Measurements from ENCODE around the gene TSPAN17.

TSPAN17 gene

DNA sequence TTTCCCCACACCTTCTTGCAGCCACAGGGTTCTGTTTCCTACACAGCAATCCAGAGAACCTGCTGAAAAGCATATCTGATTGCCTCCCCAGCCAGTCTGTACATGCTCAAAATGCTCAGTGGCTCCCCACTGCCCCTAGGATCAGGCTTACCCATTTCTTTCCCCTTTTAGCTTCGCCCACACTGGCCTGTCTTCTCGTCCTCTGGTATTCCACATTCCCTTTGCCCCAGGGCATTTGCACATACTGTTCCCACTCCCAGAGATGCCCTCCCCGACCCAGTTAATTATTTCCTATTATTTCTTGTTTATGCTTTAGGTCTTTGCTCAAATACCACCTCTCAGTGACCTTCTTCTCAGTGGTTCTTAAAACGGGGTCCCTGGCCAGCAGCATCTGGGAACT lies 6.7 kb upstream of the TSPAN17 start:
- no peak for DNase-seq (ENCODE audit: low read depth in 2 of 2)

DNA sequence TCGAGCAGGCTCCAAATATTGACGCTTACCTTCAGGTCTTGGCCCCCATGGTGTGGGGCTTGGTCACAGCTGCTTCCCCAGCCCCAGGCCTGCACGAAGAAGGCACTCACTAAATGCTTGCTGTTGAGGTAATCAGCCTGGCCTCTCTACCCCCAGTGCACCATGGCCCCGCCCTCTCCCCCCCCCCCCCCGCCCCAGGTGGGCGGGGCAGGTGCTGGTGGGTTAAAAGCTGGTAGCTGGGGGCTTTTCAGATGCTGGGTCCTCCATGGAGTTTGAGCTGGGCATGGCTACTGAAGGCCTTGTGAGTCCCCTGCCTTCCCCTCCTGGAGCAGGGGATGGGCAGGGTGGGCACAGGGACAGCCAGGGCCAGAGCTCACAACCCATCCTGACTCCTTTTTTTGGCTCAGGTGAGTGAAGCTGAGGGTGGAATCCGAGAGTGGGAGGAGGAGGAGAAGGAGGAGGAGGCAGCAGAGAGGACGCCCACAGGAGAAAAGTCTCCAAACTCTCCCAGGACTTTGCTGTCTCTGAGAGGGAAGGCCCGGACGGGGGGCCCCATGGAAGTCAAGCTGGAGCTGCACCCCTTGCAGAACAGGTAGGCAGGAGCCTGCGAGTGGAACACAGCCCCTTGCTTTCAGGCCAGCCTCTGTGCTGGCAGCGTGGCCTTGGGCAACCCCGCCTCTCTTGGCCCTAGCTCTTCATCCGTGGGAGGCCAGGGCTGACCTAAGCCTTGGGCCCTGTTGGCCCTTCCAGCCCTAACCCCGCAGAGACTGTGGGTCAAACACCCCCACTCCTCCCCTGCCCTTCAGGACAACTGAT lies 4.4 kb upstream of the TSPAN17 start:
- no peak for DNase-seq (ENCODE audit: low read depth in 2 of 2)

DNA sequence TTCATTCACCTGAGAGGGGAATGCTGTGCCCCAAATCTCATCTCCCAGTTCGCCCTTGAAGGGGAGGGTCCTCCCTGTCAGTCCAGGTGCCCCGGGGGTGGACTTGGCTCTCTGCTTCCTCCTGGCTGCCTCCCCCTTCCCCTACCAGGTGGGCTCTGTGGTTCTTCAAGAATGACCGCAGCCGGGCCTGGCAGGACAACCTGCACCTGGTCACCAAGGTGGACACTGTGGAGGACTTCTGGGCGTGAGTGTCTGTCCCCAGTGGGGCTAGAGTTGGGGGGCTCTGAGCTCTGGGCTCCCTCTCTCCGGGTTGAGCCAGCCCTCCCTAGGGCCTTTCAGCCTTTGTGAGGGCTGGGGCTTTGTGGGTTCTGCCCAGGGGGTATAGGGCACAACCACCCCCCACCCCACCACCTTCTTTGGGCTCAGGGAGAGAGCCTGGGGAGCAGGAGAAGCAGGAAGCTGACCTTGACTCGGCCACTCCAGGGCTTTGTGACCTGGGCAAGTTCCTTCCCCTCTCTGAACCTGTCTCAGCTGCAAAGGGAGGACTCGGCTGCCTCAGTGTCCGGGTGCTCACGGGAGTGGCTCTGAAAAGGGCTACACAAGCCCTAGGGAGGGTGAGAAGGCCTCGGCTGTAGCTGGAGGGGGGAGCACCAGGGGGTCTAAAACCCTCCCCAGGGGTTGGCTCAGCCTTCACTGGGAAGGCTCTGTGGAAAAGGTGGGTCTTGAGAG lies 3.6 kb upstream of the TSPAN17 start:
- DNase-seq (ENCODE audit: low read depth in 2 of 2) = no peak

DNA sequence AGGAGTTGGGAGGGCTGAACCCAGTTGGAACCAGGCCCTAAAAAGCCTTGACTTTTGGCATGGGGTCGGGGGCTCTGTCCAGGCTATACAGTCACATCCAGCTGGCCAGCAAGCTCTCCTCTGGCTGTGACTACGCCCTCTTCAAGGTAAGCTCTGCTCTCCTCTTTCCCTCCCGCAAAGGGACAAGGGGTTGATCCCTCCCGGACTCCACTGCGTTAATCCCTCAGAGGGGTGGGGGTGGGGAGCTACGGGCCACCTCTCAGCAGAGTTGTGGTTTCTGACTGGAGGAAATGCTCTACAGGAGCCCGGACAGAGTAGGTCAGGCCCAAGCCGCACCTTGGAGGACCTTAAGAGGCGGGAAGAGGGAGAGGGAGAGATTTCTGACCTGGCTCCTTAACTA lies 3.0 kb upstream of the TSPAN17 start:
- DNase-seq (ENCODE audit: low read depth in 2 of 2) = no peak

DNA sequence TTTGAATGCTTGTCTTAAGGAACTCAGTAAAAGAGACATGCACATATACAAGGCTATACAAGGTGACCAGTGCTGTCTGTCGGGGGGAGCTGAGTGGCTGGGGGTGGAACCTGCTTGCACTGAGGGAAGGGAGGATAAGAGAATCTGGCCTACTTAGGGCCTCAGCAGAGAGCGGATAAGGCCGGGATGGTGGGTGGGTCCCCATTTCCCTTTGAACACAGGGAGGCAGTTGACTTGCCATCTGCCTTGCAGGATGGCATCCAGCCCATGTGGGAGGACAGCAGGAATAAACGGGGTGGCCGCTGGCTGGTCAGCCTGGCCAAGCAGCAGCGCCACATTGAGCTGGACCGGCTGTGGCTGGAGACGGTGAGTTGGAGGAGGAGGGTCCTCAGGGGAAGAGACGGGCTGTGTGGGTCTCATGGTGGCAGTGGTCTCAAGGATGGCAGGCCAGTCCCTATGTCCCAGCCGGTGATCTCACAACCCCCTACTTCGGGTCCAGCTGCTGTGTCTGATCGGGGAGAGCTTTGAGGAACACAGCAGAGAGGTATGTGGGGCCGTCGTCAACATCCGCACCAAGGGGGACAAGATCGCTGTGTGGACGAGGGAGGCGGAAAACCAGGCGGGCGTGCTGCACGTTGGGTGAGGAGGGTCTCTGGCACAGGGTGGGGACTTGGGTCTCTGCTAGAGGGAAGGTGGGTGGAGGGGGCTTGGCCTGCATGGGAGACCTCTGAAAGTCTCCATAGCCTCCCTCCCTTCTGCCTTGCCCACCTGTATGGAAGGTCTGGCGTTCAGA lies 2.2 kb upstream of the TSPAN17 start:
- no peak for DNase-seq (ENCODE audit: low read depth in 2 of 2)

DNA sequence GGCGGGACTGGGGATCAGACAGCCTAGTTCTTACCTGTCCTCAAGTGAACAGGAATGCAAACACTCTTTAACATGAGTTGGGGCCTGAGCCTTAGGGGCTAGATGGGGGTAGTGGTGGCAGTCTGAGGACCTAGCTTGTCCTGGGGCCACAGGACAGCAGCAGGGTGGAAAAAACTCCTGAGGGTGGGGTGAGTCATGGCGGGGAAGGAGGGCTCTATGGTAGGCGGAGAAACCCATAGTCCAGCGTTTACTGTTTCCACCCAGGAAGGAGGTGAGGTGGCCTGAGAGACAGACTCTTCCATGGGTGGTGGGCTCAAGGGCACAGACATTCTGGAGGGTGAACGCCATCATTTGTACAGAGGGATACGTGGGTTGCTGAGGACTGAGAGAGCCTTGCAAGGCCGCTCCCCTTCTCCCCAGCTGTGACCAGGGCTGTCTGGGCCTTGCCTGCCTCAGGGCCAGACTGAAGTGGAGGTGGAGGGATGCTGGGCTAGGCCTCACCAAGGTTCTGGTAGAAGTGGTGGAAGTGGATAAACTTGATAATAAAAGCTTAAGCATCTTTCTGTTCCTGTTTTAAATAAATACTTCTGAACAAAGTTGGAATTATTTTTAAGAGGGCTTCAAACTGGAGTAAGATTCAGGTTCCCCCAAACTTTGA lies 1.1 kb upstream of the TSPAN17 start:
- DNase-seq (ENCODE audit: low read depth in 2 of 2) = no peak

DNA sequence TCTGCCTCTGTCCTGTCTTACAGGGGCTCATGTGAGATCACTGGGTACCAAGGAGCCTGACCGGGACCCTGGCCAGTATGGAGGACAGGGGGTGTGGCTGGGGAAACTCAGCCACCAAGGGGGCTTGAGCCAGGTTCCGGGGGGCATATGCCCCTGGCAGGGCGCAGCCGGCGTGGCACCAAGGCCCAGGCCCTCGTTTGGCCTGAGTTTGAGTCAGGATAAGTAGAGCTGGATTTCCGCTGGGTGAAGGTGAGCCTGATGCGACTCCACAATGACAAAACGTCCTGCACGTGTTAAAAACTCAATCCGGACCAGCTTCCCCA lies 616 bp upstream of the TSPAN17 start:
- DNase-seq (ENCODE audit: low read depth in 2 of 2) = no peak

DNA sequence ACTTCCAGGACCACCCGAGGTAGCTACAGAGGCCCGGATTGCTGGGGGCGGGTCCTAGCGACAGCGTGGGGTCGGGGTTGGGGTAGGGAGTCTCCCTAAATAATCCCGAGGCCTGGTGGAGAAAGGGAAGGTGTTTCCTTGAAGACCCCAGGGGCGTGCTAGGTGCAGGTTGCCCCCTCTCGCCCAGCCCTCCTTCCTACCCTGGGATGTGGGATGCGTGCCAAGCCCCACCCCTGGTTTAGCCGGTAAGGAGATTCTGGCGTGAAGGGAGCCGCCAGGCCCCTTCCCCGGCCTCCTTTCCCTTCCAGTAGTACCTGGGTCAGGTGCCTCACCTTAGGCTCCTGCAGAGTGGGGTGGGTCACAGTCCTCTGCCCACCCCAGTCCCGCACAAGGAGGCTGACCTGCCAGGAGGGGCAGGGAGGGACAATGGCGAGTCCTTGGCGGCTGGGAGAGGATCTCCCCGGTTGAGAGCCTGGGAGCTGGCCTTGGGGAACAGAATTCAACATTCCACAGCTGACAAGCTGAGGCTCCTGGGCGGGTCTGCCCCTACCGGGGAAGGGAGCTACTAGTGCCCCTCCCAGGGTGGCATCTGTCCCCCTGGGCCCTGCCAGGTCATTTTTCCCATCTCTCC lies 674 bp downstream of the TSPAN17 start:
- DNase-seq (ENCODE audit: low read depth in 2 of 2) = no peak

DNA sequence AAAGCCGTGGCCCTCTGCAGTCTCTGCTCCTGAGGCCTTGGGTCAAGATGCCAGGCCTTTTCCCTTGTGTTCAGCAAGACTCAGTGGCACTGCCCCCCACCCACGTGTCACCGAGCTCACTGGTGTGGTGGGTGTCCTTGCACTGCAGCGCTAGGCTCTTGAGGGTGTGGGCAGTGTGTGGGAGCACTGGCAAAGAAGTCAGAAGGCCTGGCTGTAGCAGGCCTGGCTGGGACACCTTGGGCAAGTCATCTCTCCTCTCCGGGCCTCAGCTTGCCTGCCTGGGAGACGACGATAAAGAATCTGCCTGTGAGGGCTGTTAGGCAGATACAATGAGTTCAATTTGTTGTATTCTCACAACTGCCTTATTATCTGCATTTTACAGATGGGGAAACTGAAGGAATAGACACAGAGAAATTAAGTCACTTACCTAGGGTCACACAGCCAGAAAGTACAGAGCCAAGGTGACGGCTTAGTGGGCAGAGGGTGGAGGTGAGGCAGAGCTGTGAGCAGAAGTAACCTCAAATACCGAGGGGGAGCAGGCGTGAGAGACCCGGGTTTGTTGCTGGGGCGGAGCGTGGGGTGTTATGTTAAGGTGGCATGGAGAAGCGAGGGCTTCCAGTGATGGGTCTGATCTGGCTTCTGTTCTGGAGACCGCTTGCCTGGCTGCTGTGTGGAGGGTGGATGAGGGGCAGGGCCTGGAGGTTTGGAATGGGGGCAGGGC lies 1.4 kb downstream of the TSPAN17 start:
- DNase-seq (ENCODE audit: low read depth in 2 of 2) = no peak

DNA sequence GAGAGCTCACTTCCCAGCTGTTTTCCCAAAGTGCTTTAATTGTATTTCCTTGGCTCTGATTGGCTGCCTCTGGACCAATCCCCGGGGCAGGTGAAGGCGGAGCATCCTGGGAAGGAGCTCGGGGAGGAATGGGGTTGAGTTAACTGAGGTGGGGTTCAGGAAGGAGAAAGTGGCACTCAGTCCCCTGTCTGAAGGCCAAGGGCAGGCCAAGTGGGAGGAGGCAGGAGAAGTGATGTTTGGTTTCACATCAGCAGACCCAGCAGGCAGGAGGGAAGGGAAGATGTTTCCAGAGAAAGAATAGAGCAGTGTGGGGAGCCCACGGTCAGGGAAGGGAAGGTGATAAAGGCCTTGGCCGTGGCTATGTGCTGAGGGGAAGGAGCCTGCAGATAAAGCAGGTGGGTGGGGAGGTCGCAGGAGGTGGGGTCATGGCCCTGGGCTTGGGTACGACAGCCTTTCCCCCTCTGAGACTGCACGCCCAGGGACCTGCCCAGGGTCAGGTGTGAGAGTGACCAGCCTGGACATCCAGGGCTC lies 3.1 kb downstream of the TSPAN17 start:
- DNase-seq (ENCODE audit: low read depth in 2 of 2) = no peak

DNA sequence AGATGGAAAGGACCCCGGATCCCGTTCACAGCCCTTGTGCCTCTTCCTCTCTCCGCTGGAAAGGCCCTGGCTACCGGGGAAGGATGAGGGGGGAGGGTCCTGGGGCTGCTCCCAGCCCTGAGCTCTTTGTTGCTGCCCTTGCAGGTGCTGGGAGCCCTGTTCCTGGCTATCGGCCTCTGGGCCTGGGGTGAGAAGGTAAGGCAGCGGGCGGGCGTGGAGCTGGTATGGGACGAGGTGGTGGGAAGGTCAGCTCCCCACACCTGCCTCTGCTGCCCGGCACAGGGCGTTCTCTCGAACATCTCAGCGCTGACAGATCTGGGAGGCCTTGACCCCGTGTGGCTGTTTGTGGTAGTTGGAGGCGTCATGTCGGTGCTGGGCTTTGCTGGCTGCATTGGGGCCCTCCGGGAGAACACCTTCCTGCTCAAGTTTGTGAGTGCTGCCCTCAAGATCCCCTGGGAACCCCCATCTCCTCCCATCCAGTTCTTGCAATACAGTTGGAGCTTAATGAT lies 4.2 kb downstream of the TSPAN17 start:
- DNase-seq (ENCODE audit: low read depth in 2 of 2) = no peak

DNA sequence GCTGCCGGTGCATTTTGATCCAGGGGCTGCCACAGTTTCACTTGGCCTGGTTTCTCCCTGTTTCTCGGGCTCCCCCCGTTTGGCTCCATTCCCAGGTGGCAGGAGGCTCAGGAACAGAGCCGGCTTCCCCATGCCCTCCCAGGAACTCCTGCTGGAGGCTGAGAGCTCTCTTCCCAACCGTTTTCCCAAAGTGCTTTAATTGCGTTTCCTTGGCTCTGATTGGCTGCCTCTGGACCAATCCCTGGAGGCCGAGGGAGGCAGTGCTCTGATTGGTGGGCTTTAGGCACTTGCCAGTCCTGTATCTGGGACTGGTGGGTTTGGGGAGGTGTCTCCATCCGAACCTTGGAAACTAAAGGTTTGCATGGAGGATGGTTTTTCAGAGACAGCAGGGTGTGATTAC lies 4.9 kb downstream of the TSPAN17 start:
- DNase-seq (ENCODE audit: low read depth in 2 of 2) = no peak

DNA sequence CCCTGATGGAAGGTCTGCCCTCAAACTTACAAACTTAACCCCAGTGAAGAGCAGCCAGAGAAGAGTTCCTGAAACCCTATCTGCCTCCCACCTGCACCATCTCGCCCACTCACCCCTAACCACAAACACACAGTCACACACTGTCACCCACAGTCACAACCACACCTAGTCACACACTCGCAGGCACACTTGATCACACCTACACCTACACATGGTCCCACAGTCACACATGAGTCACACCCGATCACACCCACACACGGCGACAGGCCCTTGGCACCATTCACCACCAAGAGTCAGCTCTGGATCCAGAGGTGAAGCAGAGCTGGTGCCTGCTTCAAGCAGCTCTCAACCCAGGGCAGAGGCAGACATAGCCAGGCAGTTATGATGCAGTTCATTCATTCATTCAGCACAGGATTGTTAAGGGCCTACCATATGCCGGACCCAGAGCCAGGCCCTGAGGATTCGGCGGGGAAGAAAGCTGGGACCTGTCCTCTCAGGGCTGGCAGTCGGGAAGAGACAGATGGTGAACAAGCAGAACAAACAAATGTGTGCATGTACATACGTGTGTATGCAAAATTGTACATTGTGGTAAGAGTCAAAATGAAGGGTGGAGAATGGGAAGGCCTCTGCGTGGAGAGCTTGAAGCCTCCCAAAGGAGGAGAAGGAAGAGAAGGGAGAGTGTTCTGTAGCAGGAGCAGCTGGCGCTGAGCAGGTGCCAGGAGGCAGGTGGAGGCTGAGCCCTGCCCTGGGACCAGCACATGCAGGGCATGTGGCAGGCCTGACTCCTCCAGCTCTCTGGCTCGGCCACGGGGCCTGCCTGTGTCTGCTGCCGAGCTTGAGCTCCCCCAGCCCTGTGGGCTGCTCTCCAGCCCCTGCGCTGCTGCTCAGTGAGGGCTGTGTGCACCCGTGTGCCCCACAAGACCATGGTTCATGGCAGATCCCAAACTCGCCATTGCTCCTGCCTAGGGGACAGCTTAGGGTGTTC lies 6.4 kb downstream of the TSPAN17 start:
- DNase-seq (ENCODE audit: low read depth in 2 of 2) = peak in 1 of 2 donors; percentile 12

DNA sequence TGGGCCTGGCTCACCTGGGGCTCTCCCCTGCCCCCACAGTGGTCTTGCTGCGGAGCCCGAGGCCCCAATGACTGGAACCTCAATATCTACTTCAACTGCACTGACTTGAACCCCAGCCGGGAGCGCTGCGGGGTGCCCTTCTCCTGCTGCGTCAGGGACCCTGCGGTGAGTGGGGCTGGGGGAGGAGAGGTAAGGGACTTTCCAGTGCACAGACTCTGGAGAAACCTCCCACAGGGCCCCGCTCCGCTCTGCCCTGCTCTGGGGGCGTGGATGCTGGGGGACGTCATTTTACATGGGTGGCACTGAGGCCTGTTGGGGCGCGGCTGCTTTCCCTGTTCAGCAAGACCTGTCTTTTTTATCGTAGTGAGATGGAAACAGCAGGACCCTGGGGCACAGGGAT lies 7.6 kb downstream of the TSPAN17 start:
- DNase-seq (ENCODE audit: low read depth in 2 of 2) = no peak

DNA sequence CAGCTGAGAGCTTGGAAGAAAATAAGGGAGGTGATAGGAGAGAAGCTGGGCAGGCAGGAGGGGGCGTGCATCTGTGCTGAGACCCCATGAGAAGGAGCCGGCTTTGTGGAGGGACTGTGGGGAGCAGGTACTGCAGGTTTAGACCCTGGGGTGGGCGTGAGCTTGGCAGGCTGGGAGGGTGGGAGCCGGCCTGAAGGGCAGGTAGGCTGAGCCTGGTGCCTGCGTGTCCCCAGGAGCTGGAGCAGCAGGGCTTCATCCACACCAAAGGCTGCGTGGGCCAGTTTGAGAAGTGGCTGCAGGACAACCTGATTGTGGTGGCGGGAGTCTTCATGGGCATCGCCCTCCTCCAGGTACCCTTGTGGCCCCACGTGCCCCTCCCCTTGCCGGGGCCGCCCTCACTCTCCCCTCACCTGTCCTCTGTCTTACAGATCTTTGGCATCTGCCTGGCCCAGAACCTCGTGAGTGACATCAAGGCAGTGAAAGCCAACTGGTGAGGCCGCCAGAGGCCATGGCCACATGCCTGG lies 9.2 kb downstream of the TSPAN17 start:
- DNase-seq (ENCODE audit: low read depth in 2 of 2) = no peak

DNA sequence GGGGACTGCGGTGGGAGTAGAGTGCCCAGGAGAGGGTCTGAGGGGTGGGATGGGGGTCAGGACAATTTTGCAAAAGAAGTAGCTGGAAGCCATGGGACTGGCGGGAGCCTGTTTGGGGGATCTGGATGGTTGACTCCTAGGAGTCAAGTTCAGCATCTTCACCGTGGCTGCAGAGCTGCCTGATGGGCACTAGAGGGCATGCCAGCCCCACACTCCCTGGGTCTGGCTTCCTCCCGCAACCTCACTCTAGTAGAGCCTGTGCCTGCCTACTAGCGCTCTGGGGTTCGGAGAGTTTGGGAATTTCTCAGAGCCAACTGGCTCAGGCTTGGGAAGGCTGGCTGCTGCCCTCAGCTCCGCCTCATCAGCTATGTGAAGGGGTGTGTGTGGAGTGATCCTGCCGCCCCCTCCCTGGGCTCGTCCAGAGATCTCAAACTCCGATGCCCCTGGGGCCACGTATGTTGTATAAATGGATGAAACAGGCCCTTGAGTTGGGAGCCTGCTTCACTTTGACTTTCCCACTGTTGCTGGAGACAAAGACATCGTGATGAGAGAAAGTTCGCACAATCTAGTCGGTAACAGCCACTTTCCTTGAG lies 10.8 kb downstream of the TSPAN17 start:
- DNase-seq (ENCODE audit: low read depth in 2 of 2) = peak; percentile 23 to 35

DNA sequence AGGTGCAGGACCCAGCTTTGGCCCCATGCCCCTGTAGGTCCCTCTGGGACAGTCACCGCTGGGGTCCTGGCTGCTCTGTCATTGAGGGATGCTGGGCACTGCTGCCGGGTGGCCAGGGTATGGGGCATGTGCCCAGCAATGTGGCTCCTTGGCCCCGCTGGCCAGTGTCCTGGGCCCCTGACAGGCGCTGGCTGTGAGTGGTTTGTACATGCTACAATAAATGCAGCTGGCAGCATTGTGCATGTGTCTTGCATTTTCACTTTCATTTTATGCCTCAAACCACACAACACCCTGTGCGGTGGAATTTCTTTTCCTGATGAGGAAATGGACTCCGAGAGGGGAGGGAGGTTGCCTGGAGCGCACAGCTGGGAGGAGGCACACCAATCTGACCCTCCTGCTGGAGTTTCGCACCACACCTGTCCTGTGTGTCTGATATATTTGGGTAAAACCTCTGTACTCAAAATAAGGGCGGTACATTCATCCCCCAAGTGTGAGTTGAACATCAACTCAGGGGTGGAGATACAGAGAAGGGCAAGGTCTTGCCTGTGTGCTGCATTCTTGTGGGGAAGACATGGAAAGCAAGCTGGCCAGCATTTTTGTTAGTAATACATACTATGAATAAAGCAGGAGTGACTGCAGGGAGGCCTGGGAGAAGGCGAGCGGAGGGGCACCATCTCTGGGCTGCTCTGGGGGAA lies 11.7 kb downstream of the TSPAN17 start:
- no peak for DNase-seq (ENCODE audit: low read depth in 2 of 2)

DNA sequence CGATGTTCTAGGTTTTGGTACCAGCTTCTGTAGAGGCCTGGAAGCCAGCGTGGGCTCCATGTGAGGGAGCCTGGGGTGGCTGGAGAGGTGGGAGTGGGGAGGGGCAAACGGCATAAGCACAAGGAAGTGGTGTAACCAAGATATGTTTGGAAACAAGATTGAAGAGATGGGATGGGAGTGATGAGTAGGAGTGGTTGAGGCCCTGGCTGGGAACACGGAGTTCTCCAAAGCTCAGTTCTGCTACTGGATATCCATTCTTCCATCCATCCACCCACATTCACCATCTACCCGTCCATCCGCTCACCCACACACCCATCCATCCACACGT lies 12.2 kb downstream of the TSPAN17 start:
- no peak for DNase-seq (ENCODE audit: low read depth in 2 of 2)
